DND-41 (cell line): Measurements from ENCODE around the gene SPRED1.

Experiments
- CTCF ChIP-seq: IDR thresholded peaks from 2 replicates; pipeline ENCODE4 v1.5.1; 2012; ENCODE audit warnings: borderline replicate concordance, low read length, moderate library complexity, mild to moderate bottlenecking; ENCODE audit not compliant: poor library complexity, severe bottlenecking; ENCODE audit errors: extremely low read depth
- EZH2 ChIP-seq: IDR thresholded peaks from 3 replicates; pipeline ENCODE4 v1.6.1; 2012; ENCODE audit warnings: borderline replicate concordance, low read depth, mild to moderate bottlenecking, moderate library complexity, low read length, inconsistent platforms; ENCODE audit not compliant: severe bottlenecking

- TF ChIP-seq CTCF (no peak), EZH2 (no peak)
Measured at GRCh38 chr15:38376081-38376480, 123.4 kb downstream of the SPRED1 start.
